Caco-2 (cell line): ENCODE data around the gene HHIPL1. TPM values are rescaled to one million over a fixed set of nuclear protein-coding genes. Genes with fewer than 3 reads are reported as not detected.

Experiments used
- BruUV-seq: library from RNA; stranded (reverse); fragments of 400-500 nt; replicated peaks from 2 replicates; lab custom pipeline; 2021; lab: Mats Ljungman, UMichigan
- CTCF ChIA-PET: fragments of 300-600 bp; sonication (Branson Sonifier 250); formaldehyde crosslinking; loops from one replicate; lab custom pipeline; 2022; ENCODE audit warnings: antibody characterized with exemption; lab: Charles Lee
- POLR2A ChIA-PET: fragments of 300-600 bp; sonication (Branson Sonifier 250); formaldehyde crosslinking; loops from one replicate; lab custom pipeline; 2022; ENCODE audit warnings: antibody characterized with exemption; lab: Charles Lee
- DNase-seq, 2 experiments: peaks; one replicate each; pipeline versions ENCODE4 v3.0.0 to v3.0.0-alpha.2; 2020 to 2022
- H3K27me3 ChIP-seq: replicated peaks from 2 replicates; pipeline ENCODE4 v1.6.0; 2011; ENCODE audit warnings: low read length; ENCODE audit not compliant: control insufficient read depth, insufficient read depth
- H3K36me3 ChIP-seq: 2 replicates; pipeline ENCODE4 v1.5.1; 2011; ENCODE audit warnings: low read length; ENCODE audit not compliant: control insufficient read depth, insufficient read depth
- H3K4me1 ChIP-seq: fragments of 250-450 bp; sonication (Bioruptor Pico); 2 replicates; pipeline ENCODE4 v1.5.1; 2020; ENCODE audit warnings: mild to moderate bottlenecking
- H3K4me3 ChIP-seq: 2 replicates; pipeline ENCODE4 v1.5.1; 2011; ENCODE audit warnings: low read depth, mild to moderate bottlenecking, control low read depth, low read length
- H3K9me3 ChIP-seq: fragments of 250-450 bp; sonication (Bioruptor Pico); 2 replicates; pipeline ENCODE4 v1.5.1; 2020; ENCODE audit warnings: mild to moderate bottlenecking, moderate library complexity
- H3K27ac Mint-ChIP-seq: one replicate; pipeline ENCODE4 v1.8.0; 2022; ENCODE audit warnings: mixed read lengths; ENCODE audit not compliant: unreplicated experiment
- H3K27me3 Mint-ChIP-seq: one replicate; pipeline ENCODE4 v1.8.0; 2022; ENCODE audit warnings: mixed read lengths; ENCODE audit not compliant: insufficient read depth, unreplicated experiment
- H3K36me3 Mint-ChIP-seq: one replicate; pipeline ENCODE4 v1.8.0; 2022; ENCODE audit warnings: mild to moderate bottlenecking, mixed read lengths; ENCODE audit not compliant: insufficient read depth, unreplicated experiment
- H3K4me1 Mint-ChIP-seq: one replicate; pipeline ENCODE4 v1.8.0; 2022; ENCODE audit warnings: low read depth, mixed read lengths; ENCODE audit not compliant: unreplicated experiment
- H3K4me3 Mint-ChIP-seq: one replicate; pipeline ENCODE4 v1.8.0; 2022; ENCODE audit warnings: mild to moderate bottlenecking, moderate library complexity, mixed read lengths; ENCODE audit not compliant: unreplicated experiment
- H3K9me3 Mint-ChIP-seq: one replicate; pipeline ENCODE4 v1.8.0; 2022; ENCODE audit warnings: mixed read lengths; ENCODE audit not compliant: unreplicated experiment
- intact Hi-C: fragments of 100-400 bp; cut with micrococcal nuclease; formaldehyde crosslinking; loops from one replicate; pipeline ENCODE4 v1.10.0; 2022; ENCODE audit not compliant: unreplicated experiment
- total RNA-seq: library from RNA; stranded (reverse); gene quantifications from 2 replicates; pipeline ENCODE4 v1.2.3, GENCODE V29; 2022
- TF ChIP-seq, protein P1 (sequence below), 2 experiments: fragments of 200-600 bp in 1 of 2; IDR thresholded peaks; 1 replicate in 1 of 2; 2 replicates in 1 of 2; pipeline versions ENCODE4 v1.5.1 to v1.8.0; 2011 to 2022; ENCODE audit warnings: antibody characterized with exemption in 1 of 2, control low read depth in 1 of 2, inconsistent platforms in 1 of 2, low read depth in 1 of 2, low read length in 1 of 2, mild to moderate bottlenecking in 1 of 2, moderate library complexity in 1 of 2; ENCODE audit not compliant: insufficient read depth in 1 of 2, severe bottlenecking in 1 of 2, unreplicated experiment in 1 of 2

The HHIPL1 gene
- total RNA-seq, 1 experiment from 2014 or later: 2.9 TPM

DNA sequence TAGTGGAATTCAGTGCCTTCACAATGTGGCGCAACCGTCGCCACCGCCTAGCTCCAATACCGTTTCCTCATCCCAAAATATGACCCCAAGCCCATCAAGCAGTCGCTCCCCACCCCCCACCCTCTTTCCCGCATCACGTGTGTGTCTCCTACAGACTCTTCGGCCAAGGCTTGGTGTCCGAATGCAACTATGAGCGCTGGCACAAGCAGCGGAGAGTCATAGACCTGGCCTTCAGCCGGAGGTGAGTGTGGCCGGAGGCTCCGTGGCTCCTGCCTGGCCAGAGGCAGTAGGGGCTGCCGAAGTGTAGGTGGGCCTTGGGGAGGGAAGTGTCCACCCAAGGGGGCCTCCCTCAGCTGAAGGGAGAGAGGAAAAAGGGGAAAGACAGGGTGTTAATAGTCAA lies 54.9 kb downstream of the HHIPL1 start:
- ChIA-PET POLR2A (no interaction called here), CTCF (no interaction called here)
- H3K4me3 Mint-ChIP-seq: no peak overlapping the region
- H3K27me3 ChIP-seq: no peaks in the 10 kb centered on the region
- no peaks in the 10 kb centered on the region for H3K4me1 ChIP-seq
- H3K36me3 ChIP-seq: no peaks in the 10 kb centered on the region
- H3K27ac Mint-ChIP-seq: no peak overlapping the region
- BruUV-seq: no TSS peak
- peaks cover 7% of the 10 kb centered on the region for H3K4me1 Mint-ChIP-seq
- H3K9me3 Mint-ChIP-seq: peaks cover 30% of the 10 kb centered on the region
- no peak for DNase-seq
- H3K4me3 ChIP-seq: no peak overlapping the region
- H3K27me3 Mint-ChIP-seq: no peaks in the 10 kb centered on the region
- peaks cover 17% of the 10 kb centered on the region for H3K9me3 ChIP-seq
- intact Hi-C loops: no loop called here
- TF ChIP-seq, protein P1, sequence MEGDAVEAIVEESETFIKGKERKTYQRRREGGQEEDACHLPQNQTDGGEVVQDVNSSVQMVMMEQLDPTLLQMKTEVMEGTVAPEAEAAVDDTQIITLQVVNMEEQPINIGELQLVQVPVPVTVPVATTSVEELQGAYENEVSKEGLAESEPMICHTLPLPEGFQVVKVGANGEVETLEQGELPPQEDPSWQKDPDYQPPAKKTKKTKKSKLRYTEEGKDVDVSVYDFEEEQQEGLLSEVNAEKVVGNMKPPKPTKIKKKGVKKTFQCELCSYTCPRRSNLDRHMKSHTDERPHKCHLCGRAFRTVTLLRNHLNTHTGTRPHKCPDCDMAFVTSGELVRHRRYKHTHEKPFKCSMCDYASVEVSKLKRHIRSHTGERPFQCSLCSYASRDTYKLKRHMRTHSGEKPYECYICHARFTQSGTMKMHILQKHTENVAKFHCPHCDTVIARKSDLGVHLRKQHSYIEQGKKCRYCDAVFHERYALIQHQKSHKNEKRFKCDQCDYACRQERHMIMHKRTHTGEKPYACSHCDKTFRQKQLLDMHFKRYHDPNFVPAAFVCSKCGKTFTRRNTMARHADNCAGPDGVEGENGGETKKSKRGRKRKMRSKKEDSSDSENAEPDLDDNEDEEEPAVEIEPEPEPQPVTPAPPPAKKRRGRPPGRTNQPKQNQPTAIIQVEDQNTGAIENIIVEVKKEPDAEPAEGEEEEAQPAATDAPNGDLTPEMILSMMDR (IDR thresholded peaks at IDR 0.05; ENCODE audit: insufficient read depth in 1 of 2, low read depth in 1 of 2, low read length in 1 of 2, severe bottlenecking in 1 of 2, unreplicated experiment in 1 of 2): no peak
- no peaks in the 10 kb centered on the region for H3K36me3 Mint-ChIP-seq

DNA sequence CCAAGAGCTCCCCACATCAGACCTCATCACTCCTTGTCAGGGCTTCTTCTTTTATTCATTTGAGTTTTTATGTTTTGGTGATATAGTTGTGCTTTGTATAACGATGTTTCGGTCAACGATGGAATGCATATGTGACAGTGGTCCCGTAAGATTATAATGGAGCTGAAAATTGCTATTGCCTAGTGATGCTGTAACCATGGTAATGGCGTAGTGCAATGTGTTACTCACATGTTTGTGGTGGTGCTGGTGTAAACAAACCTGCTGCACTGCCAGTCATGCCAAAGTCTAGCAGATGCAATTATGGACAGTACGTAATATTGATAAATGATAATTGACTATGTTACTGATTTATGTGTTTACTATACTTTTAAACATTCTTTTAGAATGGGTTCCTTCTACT lies 55.5 kb downstream of the HHIPL1 start:
- H3K9me3 Mint-ChIP-seq: peaks cover 30% of the 10 kb centered on the region
- H3K36me3 Mint-ChIP-seq: no peaks in the 10 kb centered on the region
- H3K27me3 ChIP-seq: no peaks in the 10 kb centered on the region
- peaks cover 17% of the 10 kb centered on the region for H3K9me3 ChIP-seq
- DNase-seq: no peak
- intact Hi-C loops: no loop called here
- no peak overlapping the region for H3K27ac Mint-ChIP-seq
- H3K27me3 Mint-ChIP-seq: no peaks in the 10 kb centered on the region
- TF ChIP-seq, protein P1 (IDR thresholded peaks at IDR 0.05; ENCODE audit: insufficient read depth in 1 of 2, low read depth in 1 of 2, low read length in 1 of 2, severe bottlenecking in 1 of 2, unreplicated experiment in 1 of 2): no peak
- ChIA-PET POLR2A (no interaction called here), CTCF (no interaction called here)
- no peak overlapping the region for H3K4me3 ChIP-seq
- no peaks in the 10 kb centered on the region for H3K4me1 ChIP-seq
- no peaks in the 10 kb centered on the region for H3K36me3 ChIP-seq
- BruUV-seq: no TSS peak
- no peak overlapping the region for H3K4me3 Mint-ChIP-seq
- H3K4me1 Mint-ChIP-seq: peaks cover 7% of the 10 kb centered on the region

DNA sequence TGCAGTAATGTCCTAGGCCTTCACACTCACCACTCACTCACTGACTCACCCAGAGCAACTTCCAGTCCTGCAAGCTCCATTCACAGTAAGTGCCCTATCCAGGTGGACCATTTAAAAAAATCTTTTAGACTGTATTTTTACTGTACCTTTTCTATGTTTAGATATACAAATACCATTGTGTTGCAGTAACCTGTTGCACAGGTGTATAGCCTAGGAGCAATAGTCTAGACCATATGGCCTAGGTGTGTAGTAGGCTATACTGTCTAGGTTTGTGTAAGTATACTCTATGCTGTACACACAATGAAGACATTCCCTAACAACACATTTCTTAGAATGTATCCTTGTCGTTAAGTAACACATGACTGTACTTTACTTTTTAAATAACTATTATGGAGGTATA lies 56.3 kb downstream of the HHIPL1 start:
- ChIA-PET POLR2A (no interaction called here), CTCF (no interaction called here)
- peaks cover 7% of the 10 kb centered on the region for H3K4me1 Mint-ChIP-seq
- no peak for DNase-seq
- TF ChIP-seq, protein P1 (IDR thresholded peaks at IDR 0.05; ENCODE audit: insufficient read depth in 1 of 2, low read depth in 1 of 2, low read length in 1 of 2, severe bottlenecking in 1 of 2, unreplicated experiment in 1 of 2): no peak
- Histone ChIP-seq H3K4me3 (no peak overlapping the region), H3K36me3 (no peaks in the 10 kb centered on the region), H3K4me1 (no peaks in the 10 kb centered on the region), H3K9me3 (peaks cover 17% of the 10 kb centered on the region), H3K27me3 (no peaks in the 10 kb centered on the region)
- intact Hi-C loops: no loop called here
- no peak overlapping the region for H3K4me3 Mint-ChIP-seq
- no TSS peak for BruUV-seq
- no peaks in the 10 kb centered on the region for H3K27me3 Mint-ChIP-seq
- H3K9me3 Mint-ChIP-seq: peaks cover 30% of the 10 kb centered on the region
- H3K36me3 Mint-ChIP-seq: no peaks in the 10 kb centered on the region
- no peak overlapping the region for H3K27ac Mint-ChIP-seq
